ENCODE measurements around the gene PPP2R5C.

Gene PPP2R5C

DNA sequence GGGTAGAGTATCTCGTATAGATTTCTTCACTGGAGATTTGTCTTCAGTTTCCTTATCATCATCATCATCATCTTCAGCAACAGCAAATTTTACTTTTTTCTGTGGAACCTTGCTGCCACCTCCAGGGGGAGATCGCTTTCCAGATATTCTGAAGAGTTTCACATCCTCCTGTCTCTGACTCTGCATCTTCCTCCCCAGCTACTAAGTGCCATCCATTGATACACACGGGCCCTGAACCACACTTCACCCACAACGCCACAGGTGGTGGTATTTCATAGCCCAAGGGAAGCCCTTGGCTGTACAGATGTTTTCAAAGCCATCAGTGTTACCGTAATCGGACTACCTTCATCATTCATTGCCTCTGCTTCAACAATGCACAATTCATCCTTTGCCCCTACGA lies 82.2 kb downstream of the PPP2R5C start:
- H3K36me3 ChIP-seq: peaks cover 0 to 7% (median 0%) of the 10 kb centered on the region in 3 donors
- intact Hi-C loops (cut with DNase I; ENCODE audit: low total_unique reads): no loop called here

GRCh38 chr14:101844219-101844618 lies 82.7 kb downstream of the PPP2R5C start:
- H3K36me3 ChIP-seq: peaks cover 0 to 7% (median 0%) of the 10 kb centered on the region in 3 donors
- intact Hi-C loops (cut with DNase I; ENCODE audit: low total_unique reads): no loop called here
- H3K27me3 ChIP-seq: no peaks in the 10 kb centered on the region
- H3K9me3 ChIP-seq: no peaks in the 10 kb centered on the region
- no peak for DNase-seq
- H3K27ac ChIP-seq: no peak overlapping the region
- TF ChIP-seq, protein P1, sequence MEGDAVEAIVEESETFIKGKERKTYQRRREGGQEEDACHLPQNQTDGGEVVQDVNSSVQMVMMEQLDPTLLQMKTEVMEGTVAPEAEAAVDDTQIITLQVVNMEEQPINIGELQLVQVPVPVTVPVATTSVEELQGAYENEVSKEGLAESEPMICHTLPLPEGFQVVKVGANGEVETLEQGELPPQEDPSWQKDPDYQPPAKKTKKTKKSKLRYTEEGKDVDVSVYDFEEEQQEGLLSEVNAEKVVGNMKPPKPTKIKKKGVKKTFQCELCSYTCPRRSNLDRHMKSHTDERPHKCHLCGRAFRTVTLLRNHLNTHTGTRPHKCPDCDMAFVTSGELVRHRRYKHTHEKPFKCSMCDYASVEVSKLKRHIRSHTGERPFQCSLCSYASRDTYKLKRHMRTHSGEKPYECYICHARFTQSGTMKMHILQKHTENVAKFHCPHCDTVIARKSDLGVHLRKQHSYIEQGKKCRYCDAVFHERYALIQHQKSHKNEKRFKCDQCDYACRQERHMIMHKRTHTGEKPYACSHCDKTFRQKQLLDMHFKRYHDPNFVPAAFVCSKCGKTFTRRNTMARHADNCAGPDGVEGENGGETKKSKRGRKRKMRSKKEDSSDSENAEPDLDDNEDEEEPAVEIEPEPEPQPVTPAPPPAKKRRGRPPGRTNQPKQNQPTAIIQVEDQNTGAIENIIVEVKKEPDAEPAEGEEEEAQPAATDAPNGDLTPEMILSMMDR (IDR thresholded peaks at IDR 0.05): no peak
- no peak overlapping the region for H3K4me3 ChIP-seq
- peaks cover 0 to 15% (median 3%) of the 10 kb centered on the region in 4 donors for H3K4me1 ChIP-seq

More for the DNA sequence above, 82.2 kb downstream of the PPP2R5C start:
- H3K27me3 ChIP-seq: no peaks in the 10 kb centered on the region
- TF ChIP-seq, protein P1 (IDR thresholded peaks at IDR 0.05): peak in 1 of 2 experiments; percentile 8
- no peak overlapping the region for H3K27ac ChIP-seq
- peaks cover 0 to 15% (median 3%) of the 10 kb centered on the region in 4 donors for H3K4me1 ChIP-seq
- no peaks in the 10 kb centered on the region for H3K9me3 ChIP-seq
- DNase-seq: no peak
- no peak overlapping the region for H3K4me3 ChIP-seq

GRCh38 chr14:101844751-101845150 lies 83.2 kb downstream of the PPP2R5C start:
- TF ChIP-seq, protein P1 (IDR thresholded peaks at IDR 0.05): no peak
- H3K4me3 ChIP-seq: no peak overlapping the region
- H3K4me1 ChIP-seq: peaks cover 0 to 15% (median 3%) of the 10 kb centered on the region in 4 donors
- no peak overlapping the region for H3K27ac ChIP-seq
- H3K27me3 ChIP-seq: no peaks in the 10 kb centered on the region
- DNase-seq: no peak
- intact Hi-C loops (cut with DNase I; ENCODE audit: low total_unique reads): no loop called here
- peaks cover 0 to 7% (median 0%) of the 10 kb centered on the region in 3 donors for H3K36me3 ChIP-seq
- H3K9me3 ChIP-seq: no peaks in the 10 kb centered on the region

- H3K27ac ChIP-seq: no peak overlapping the region
These were observed 84.0 kb downstream of the PPP2R5C start for GRCh38 chr14:101845496-101845895.

GRCh38 chr14:101845896-101846295 lies 84.4 kb downstream of the PPP2R5C start:
- H3K4me1 ChIP-seq: peaks cover 0 to 15% (median 3%) of the 10 kb centered on the region in 4 donors
- no peak for DNase-seq
- H3K27me3 ChIP-seq: no peaks in the 10 kb centered on the region
- TF ChIP-seq, protein P1 (IDR thresholded peaks at IDR 0.05): no peak
- no peak overlapping the region for H3K27ac ChIP-seq
- intact Hi-C loops (cut with DNase I; ENCODE audit: low total_unique reads): no loop called here
- no peak overlapping the region for H3K4me3 ChIP-seq
- no peaks in the 10 kb centered on the region for H3K9me3 ChIP-seq
- H3K36me3 ChIP-seq: peaks cover 0 to 7% (median 0%) of the 10 kb centered on the region in 3 donors

More at GRCh38 chr14:101845496-101845895, 84.0 kb downstream of the PPP2R5C start:
- TF ChIP-seq, protein P1 (IDR thresholded peaks at IDR 0.05): no peak
- H3K9me3 ChIP-seq: no peaks in the 10 kb centered on the region
- H3K4me1 ChIP-seq: peaks cover 0 to 15% (median 3%) of the 10 kb centered on the region in 4 donors
- no peak overlapping the region for H3K4me3 ChIP-seq
- H3K27me3 ChIP-seq: no peaks in the 10 kb centered on the region
- peaks cover 0 to 7% (median 0%) of the 10 kb centered on the region in 3 donors for H3K36me3 ChIP-seq
- DNase-seq: no peak
- intact Hi-C loops (cut with DNase I; ENCODE audit: low total_unique reads): no loop called here

DNA sequence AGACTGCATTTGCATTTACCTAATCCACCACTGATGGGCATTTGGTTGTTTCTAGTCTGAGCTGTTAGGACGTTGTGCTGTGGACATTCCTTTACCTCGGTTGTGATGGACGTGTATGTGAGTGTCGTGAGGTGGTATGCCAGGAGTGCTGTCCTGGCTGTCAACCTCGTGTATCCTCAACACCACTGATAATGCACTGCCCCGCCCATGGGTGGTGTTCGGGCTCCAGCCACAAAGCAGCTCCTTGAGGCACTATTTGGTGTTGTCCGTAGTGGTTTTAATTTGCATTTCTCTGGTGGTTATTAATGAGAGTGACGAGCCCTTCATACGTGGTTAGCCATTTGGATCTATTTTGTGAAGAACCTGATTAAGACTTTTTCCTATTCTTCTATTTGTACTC lies 87.6 kb downstream of the PPP2R5C start:
- Histone ChIP-seq H3K9me3 (no peaks in the 10 kb centered on the region), H3K36me3 (peaks cover 0 to 3% (median 0%) of the 10 kb centered on the region in 3 donors), H3K4me1 (peaks cover 0 to 8% (median 2%) of the 10 kb centered on the region in 4 donors), H3K27ac (no peak overlapping the region), H3K27me3 (no peaks in the 10 kb centered on the region), H3K4me3 (no peak overlapping the region)
- TF ChIP-seq, protein P1 (IDR thresholded peaks at IDR 0.05): no peak
- intact Hi-C loops (cut with DNase I; ENCODE audit: low total_unique reads): no loop called here
- DNase-seq: no peak
